ENCODE data around the gene CNST. TPM values are rescaled to one million over a fixed set of nuclear protein-coding genes. Genes with fewer than 3 reads are reported as not detected.

Gene CNST
- total RNA-seq, 4 donors from 2014 or later = 41.6 to 81.9 (median 65.6) TPM

DNA sequence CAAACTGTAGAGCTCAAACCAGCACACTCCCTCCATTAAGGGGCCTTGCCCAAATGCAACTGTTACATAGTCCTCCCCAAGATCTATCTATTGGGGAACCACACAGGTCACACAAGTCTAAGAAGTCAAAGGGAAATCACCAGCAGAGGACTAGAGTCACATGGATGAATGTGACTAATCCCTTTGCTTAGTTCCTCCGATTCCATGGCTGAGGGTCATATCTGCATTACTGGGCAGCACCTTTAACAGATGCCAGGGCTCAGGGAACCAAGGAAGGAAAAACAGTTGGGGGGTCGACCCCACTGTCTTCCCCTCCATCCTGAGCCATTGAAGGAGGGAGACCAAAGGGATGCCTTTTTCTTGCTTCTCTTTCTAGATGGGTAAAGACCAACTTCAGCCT is 35.8 kb upstream of the CNST start:
- peaks cover 0 to 23% (median 0%) of the 10 kb centered on the region in 3 donors for H3K9me3 ChIP-seq
- WGBS, 2 donors (ENCODE audit: low coverage in 1 of 2) = 100% methylated on average over 1 of the region's 2 CpGs; no CpG with 5 or more reads in 1 of the 2 donors
- H3K36me3 ChIP-seq = no peaks in the 10 kb centered on the region
- no peak overlapping the region for H3K4me3 ChIP-seq
- TF ChIP-seq POLR2AphosphoS5 (IDR thresholded peaks at IDR 0.05) = no peak
- H3K27me3 ChIP-seq = no peaks in the 10 kb centered on the region
- H3K27ac ChIP-seq = no peak overlapping the region
- H3K4me1 ChIP-seq = no peaks in the 10 kb centered on the region
- ATAC-seq = no peak

DNA sequence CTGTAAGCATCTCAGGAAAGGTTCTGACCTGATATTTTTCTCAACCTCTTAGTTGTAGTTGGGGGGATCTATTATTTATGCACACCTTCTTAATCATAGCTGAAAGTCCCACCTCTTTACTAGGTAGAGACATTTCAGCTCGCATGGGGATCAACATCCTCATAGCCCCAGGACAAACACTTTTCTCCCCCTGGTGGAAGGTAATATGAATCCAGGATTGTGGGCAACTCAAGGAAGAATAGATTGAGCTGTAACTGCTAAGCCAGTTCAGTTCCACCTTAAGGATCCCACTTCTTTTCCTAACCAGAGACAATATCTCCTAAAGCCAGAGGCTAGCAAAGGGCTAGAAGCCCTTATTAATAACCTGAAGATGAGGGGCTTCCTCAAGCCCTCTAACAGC is 33.7 kb upstream of the CNST start:
- no peak for TF ChIP-seq POLR2AphosphoS5 (IDR thresholded peaks at IDR 0.05)
- TF ChIP-seq EP300 (IDR thresholded peaks at IDR 0.05) = no peak
- TF ChIP-seq, protein P1, sequence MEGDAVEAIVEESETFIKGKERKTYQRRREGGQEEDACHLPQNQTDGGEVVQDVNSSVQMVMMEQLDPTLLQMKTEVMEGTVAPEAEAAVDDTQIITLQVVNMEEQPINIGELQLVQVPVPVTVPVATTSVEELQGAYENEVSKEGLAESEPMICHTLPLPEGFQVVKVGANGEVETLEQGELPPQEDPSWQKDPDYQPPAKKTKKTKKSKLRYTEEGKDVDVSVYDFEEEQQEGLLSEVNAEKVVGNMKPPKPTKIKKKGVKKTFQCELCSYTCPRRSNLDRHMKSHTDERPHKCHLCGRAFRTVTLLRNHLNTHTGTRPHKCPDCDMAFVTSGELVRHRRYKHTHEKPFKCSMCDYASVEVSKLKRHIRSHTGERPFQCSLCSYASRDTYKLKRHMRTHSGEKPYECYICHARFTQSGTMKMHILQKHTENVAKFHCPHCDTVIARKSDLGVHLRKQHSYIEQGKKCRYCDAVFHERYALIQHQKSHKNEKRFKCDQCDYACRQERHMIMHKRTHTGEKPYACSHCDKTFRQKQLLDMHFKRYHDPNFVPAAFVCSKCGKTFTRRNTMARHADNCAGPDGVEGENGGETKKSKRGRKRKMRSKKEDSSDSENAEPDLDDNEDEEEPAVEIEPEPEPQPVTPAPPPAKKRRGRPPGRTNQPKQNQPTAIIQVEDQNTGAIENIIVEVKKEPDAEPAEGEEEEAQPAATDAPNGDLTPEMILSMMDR (IDR thresholded peaks at IDR 0.05) = peak in 1 of 4 experiments; percentile 13
- no peak for TF ChIP-seq POLR2A (IDR thresholded peaks at IDR 0.05)
- H3K4me3 ChIP-seq = no peak overlapping the region
- no peaks in the 10 kb centered on the region for H3K4me1 ChIP-seq
- no peak overlapping the region for H3K27ac ChIP-seq
- H3K36me3 ChIP-seq = no peaks in the 10 kb centered on the region
- H3K27me3 ChIP-seq = no peaks in the 10 kb centered on the region
- no peak for ATAC-seq
- H3K9me3 ChIP-seq = peaks cover 0 to 23% (median 0%) of the 10 kb centered on the region in 3 donors
- 44% methylated on average over 1 of the region's 1 CpG; no CpG with 5 or more reads in 1 of the 2 donors for WGBS, 2 donors (ENCODE audit: low coverage in 1 of 2)

DNA sequence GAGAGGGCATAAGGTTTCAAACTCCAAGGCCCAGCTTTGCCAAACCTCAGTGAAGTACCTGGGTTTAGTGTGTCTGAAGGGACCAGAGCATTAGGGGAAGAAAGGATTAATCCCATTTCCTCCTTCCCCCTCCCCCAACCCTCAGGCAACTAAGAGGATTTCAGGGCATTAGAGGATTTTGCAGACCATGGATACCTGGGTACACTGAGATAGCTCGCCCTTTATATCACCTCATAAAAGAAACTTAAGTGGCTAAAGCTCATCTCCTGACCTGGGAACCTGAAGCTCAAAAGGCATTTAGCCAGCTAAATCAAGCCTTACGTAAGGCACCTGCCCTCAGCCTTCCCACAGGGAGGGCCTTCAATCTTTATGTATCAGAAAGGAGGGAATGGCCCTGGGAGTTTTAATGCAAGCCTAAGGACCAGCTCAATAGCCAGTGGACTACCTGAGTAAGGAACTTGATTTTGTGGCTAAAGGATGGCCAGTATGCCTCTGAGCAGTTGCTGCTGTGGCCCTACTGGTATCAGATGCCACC is 32.8 kb upstream of the CNST start:
- no peak overlapping the region for H3K27ac ChIP-seq
- peaks cover 0 to 23% (median 0%) of the 10 kb centered on the region in 3 donors for H3K9me3 ChIP-seq
- H3K36me3 ChIP-seq = peaks cover 0 to 4% of the 10 kb centered on the region in 2 donors
- 100% methylated on average over 1 to 2 of the region's 2 CpGs for WGBS, 2 donors (ENCODE audit: low coverage in 1 of 2)
- H3K4me3 ChIP-seq = no peak overlapping the region
- no peak for TF ChIP-seq POLR2A (IDR thresholded peaks at IDR 0.05)
- TF ChIP-seq POLR2AphosphoS5 (IDR thresholded peaks at IDR 0.05) = no peak
- no peak for TF ChIP-seq EP300 (IDR thresholded peaks at IDR 0.05)
- TF ChIP-seq, protein P1 (IDR thresholded peaks at IDR 0.05) = no peak
- H3K27me3 ChIP-seq = no peaks in the 10 kb centered on the region
- no peaks in the 10 kb centered on the region for H3K4me1 ChIP-seq
- ATAC-seq = no peak

DNA sequence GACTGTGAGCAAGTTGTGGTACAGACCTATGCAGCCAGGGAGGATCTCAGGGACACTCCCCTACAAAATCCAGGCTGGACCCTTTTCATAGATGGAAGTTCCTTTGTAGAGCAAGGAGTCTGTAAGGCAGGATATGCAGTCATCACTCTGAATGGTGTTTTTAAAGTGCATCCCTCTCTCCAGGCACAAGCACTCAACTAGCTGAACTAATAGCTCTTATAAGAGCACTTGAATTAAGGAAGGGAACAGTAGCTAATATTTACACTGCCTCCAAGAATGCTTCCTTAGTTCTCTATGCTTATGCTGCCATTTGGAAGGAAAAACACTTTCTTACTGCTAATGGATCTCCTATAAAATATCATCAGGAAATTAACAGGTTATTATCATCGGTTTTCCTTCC is 32.1 kb upstream of the CNST start:
- H3K36me3 ChIP-seq = peaks cover 0 to 10% of the 10 kb centered on the region in 2 donors
- ATAC-seq = no peak
- no peaks in the 10 kb centered on the region for H3K4me1 ChIP-seq
- H3K4me3 ChIP-seq = no peak overlapping the region
- no peaks in the 10 kb centered on the region for H3K27me3 ChIP-seq
- no peak overlapping the region for H3K27ac ChIP-seq
- 50 to 70% methylated on average over 1 of the region's 1 CpG for WGBS, 2 donors (ENCODE audit: low coverage in 1 of 2)
- TF ChIP-seq POLR2AphosphoS5 (IDR thresholded peaks at IDR 0.05) = no peak
- no peak for TF ChIP-seq POLR2A (IDR thresholded peaks at IDR 0.05)
- TF ChIP-seq EP300 (IDR thresholded peaks at IDR 0.05) = no peak
- TF ChIP-seq, protein P1 (IDR thresholded peaks at IDR 0.05) = no peak
- H3K9me3 ChIP-seq = peaks cover 0 to 23% (median 0%) of the 10 kb centered on the region in 3 donors

DNA sequence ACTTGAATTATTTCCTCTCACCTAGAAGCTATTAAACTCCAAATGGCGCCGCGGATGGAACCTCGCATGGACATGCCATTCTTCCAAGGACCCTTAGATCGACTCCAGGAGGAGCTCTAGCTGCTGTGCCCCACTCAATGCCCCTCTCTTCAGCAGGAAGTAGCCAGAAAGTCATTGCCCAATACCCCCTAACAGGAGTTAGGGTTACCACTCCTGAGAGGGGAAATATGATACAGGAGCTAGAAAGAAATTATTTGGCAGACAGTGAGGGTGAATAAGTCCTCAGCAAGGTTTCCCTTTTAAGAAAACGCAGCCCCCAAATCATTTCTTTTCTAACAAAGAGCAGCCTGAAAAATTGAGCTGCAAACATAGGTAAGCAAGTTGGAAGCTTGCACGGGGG is 28.8 kb upstream of the CNST start:
- Histone ChIP-seq H3K4me1 (no peaks in the 10 kb centered on the region), H3K4me3 (no peak overlapping the region), H3K9me3 (no peaks in the 10 kb centered on the region), H3K27me3 (no peaks in the 10 kb centered on the region), H3K27ac (no peak overlapping the region), H3K36me3 (peaks cover 0 to 44% of the 10 kb centered on the region in 2 donors)
- no peak for TF ChIP-seq POLR2AphosphoS5 (IDR thresholded peaks at IDR 0.05)
- no peak for TF ChIP-seq EP300 (IDR thresholded peaks at IDR 0.05)
- TF ChIP-seq, protein P1 (IDR thresholded peaks at IDR 0.05) = no peak
- no peak for TF ChIP-seq POLR2A (IDR thresholded peaks at IDR 0.05)
- 77 to 100% methylated on average over 1 to 7 of the region's 7 CpGs for WGBS, 2 donors (ENCODE audit: low coverage in 1 of 2)
- no peak for ATAC-seq

All from gastroesophageal sphincter (tissue), 4 donors.